ENCODE data around the gene HES3.

- TF ChIP-seq CTCF (IDR thresholded peaks at IDR 0.05): no peak
- no peak for TF ChIP-seq POLR2A (IDR thresholded peaks at IDR 0.05)
Measured at GRCh38 chr1:6278263-6278662, 34.3 kb downstream of the HES3 start.
